Ecto neural progenitor cell (in vitro differentiated cells): ENCODE results near the gene IL34.

Experiments
- DNase-seq: peaks from one replicate; pipeline ENCODE4 v3.0.0-alpha.2; 2018; ENCODE audit warnings: low spot score

The IL34 gene

DNA sequence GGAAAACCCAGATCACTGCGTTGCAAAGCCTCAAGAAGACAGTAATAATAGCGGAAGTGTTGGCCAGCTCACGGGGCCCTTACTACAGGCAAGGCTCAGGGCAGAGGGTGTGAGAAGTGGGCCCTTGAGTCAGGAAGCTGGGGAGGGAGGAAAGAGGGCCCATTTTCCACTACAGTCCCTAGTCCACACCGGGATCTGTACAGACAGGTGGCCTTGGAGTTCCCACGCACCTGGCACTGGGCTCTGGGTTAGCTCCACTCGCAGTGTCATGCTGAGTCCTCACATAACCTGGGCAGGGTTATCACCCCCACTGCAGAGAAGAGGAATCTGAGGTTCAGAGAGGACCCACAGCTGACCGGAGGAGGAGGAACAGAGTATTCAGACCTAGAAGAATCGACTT, 56.3 kb downstream of the IL34 start:
- DNase-seq, result no peak

- DNase-seq, result no peak
Observed at GRCh38 chr16:70703041-70703834, 56.9 kb downstream of the IL34 start.

GRCh38 chr16:70703835-70704381, 57.5 kb downstream of the IL34 start:
- no peak for DNase-seq

DNA sequence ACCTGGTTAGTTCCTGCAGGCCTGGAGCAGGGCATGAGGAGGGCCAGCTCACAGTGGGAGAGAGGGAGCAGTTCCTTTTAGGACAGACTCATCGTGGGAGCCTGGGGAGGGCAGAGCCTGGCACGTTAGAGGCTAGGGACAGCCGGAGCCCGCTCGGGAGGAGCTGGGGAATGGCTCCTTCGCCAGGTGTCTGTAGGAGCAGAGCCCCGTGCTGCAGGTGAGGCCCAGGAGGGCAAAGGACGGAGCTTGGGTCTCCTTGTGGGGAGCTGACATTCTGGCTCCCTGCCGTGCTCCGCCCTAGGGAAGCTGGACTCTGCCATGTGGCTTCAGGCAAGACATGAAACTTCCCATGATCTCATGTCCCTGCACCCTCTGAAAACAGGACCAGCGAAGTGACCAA, 58.2 kb downstream of the IL34 start:
- DNase-seq, result no peak

DNA sequence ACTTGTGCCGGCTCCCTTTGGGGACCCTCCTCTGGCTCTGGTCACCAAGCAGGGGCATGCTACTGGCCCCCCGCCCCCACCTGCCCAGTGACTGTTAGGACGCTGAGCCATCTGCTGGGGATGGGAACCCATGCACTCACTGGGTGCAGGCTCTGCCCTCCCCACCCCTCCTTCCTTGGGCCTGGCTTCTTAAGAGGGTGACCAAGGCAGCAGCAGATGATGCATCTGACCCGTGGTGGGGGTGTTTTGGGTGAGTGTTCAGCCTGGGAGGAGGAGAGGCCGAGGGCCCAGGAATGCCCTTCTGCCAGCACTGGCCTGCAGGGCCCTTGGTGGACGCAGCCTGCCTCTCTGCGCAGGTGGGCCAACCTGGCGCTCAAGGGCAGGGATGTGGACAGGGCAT, 58.7 kb downstream of the IL34 start:
- no peak for DNase-seq

- DNase-seq, result no peak
Observed at GRCh38 chr16:70706948-70707465, 60.6 kb downstream of the IL34 start.

DNA sequence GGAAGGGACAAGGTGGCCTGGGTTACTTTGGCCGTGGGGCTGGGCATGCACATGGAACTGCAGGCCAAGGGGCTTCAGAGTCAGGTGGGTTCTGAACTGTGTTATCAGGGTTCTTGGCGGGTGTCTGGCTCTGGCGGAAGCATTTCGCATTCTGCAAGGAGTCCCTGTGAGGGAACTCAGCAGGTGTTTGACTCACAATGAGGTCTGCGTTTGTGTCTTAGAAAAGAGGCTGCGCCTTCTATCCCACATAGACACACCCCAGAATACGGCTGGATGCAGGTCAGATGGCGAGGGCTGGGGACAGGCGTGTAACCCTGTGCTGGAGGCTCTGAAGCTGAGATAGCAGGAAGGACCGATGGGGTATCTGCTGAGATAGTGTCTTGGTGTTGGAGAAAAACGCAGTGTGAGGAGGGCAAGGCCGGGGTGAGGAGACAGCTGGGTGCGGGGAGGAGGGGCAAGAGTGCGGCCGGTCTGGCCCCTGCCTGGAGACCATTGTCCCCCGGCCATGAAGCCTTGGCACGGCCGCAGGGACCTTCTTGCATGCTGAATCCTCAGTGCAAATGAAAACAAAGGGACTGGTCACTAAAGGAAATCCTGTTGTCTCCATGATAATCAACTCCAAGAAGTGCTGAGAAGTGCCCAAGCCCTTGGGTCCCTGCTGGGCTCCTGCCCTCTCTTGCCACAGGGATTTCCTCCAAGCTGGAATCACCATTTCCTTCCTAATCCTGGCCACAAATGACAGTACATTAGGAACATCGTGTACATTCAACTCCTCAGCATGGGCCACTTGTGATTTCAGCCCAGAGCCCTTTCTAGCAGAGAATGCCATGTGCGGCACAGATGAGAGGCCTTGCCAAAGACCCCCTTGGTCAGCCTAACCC, 62.2 kb downstream of the IL34 start:
- no peak for DNase-seq

- DNase-seq, result no peak
Observed at GRCh38 chr16:70709457-70709856, 63.1 kb downstream of the IL34 start.

DNA sequence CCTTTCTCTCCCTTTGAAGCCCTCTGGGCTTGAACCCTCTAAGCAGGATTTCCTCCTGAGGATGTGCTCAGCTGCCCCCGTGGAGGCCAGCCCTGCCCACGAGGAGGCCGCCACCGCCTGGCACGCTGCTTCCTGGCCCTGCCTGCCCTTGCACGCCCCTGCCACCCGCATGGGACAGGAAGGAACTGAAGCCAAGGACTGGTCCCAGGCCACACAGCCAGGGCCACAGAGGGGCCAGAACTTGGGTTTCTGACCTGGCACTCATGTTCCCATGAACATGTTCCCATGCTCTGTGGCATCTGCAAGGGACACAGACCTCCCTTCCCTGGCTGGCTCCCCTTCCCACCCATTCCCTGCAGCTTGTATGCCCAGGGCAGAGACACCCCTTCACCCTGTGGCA, 63.6 kb downstream of the IL34 start:
- DNase-seq, result no peak
